Measurements from ENCODE around the gene ASH1L. TPM values are rescaled to one million over a fixed set of nuclear protein-coding genes. Genes with fewer than 3 reads are reported as not detected.
"Not testable (repeated sequence)": the region's sequence is repeated elsewhere in the genome, so short reads cannot be mapped to it uniquely, and the experiment has no call there.

Gene ASH1L
- polyA plus RNA-seq, 6 donors from 2014 or later: 6.4 to 51.8 (median 23.4) TPM

DNA sequence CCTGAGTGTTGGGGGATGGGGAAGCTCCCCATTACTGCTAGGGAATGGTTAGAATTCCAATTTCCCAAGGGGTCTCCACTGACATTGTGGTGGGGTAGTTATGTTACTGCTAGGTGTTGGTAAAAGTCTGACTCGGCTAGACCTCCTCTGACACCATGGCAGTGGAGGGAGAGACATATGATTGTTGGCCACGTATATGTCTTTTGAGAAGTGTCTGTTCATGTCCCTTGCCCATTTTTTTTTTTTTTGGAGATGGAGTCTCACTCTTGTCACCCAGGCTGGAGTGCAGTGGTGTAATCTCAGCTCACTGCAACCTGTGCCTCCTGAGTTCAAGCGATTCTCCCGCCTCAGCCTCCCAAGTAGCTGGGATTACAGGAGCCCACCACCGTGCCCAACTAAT lies 176.8 kb downstream of the ASH1L start:
- not testable (repeated sequence) for DNase-seq; ATAC-seq (ENCODE audit: low read depth in 2 of 2); H3K9me3 Mint-ChIP-seq; H3K36me3 Mint-ChIP-seq; H3K27me3 Mint-ChIP-seq; H3K4me1 Mint-ChIP-seq; H3K27ac Mint-ChIP-seq
- H3K4me3 Mint-ChIP-seq: peak overlapping the region in 1 of 8 donors; percentile 52

DNA sequence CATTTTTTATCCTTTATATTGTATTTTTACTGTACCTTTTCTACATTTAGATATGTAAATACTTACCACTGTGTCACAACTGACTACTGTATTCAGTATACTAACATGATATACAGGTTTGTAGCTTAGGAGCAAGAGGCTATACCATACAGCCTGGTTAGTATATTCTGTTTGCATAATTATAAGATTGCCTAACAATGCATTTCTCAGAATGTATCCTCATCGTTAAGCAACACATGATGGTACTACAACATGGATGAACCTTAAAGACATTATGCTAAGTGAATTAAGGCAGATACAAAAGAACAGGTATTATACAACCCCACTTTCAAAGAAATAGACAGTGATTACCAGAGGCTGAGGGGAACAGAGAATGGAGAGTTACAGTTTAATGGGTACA lies 179.2 kb downstream of the ASH1L start:
- H3K27me3 Mint-ChIP-seq: no peaks in the 10 kb centered on the region
- peaks cover 2 to 4% of the 10 kb centered on the region in 2 donors for H3K36me3 Mint-ChIP-seq
- H3K27ac Mint-ChIP-seq: peak overlapping the region in 1 of 6 donors; percentile 21
- H3K9me3 Mint-ChIP-seq: no peaks in the 10 kb centered on the region
- peaks cover 0 to 1% (median 0%) of the 10 kb centered on the region in 3 donors for H3K4me1 Mint-ChIP-seq
- no peak for ATAC-seq (ENCODE audit: low read depth in 2 of 2)
- no peak for DNase-seq
- no peak overlapping the region for H3K4me3 Mint-ChIP-seq

DNA sequence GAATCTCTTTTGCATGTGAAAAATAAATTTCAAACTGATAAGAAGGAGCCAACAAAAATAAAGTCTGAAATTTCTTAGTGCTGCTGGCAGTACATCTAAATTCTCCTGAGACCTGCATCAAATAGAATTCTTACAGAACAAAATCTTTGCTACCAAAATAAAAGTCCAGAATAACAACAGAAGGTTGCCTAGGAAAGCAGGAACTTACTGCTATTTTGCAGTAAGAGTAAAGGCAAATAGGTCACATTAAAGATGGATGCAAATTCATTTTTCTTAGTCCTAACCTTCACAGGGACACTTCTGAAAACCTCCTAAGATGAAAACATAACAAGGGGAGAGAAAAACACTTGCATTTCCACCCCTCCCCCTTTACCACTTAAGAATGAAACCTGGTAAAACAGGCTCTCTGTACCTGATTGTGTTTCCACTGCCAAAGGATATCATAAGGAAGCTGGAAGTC lies 182.9 kb downstream of the ASH1L start:
- Mint-ChIP-seq H3K27ac (peak overlapping the region in 1 of 6 donors; percentile 53), H3K4me1 (peaks cover 0 to 1% (median 0%) of the 10 kb centered on the region in 3 donors), H3K27me3 (no peaks in the 10 kb centered on the region), H3K36me3 (peaks cover 17 to 20% of the 10 kb centered on the region in 2 donors), H3K4me3 (no peak overlapping the region), H3K9me3 (no peaks in the 10 kb centered on the region)
- ATAC-seq (ENCODE audit: low read depth in 2 of 2) (peak in 1 of 2 donors; percentile 38), DNase-seq (no peak)

DNA sequence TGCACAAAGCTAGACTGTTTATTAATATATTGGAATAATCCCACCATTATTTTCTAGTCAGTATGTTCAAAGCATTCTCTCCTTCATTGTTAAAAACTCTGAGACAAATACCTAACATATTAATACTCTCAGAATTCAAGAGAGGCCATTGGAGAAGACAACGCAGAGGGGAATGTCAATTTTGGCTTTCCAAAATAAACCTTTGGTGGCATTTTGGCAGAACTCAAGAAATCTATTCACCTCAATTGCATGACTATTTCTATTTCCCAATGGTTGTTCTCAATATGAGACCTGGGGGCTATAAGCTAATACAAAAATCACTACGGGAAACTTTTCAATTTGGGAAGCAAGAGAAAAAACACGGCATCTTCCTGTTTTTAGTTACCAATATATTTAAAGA lies 183.4 kb downstream of the ASH1L start:
- ATAC-seq (ENCODE audit: low read depth in 2 of 2): no peak
- H3K9me3 Mint-ChIP-seq: no peaks in the 10 kb centered on the region
- H3K36me3 Mint-ChIP-seq: peaks cover 17 to 20% of the 10 kb centered on the region in 2 donors
- no peak for DNase-seq
- peaks cover 0 to 1% (median 0%) of the 10 kb centered on the region in 3 donors for H3K4me1 Mint-ChIP-seq
- H3K4me3 Mint-ChIP-seq: no peak overlapping the region
- H3K27ac Mint-ChIP-seq: peak overlapping the region in 2 of 6 donors; percentile 4 to 39
- H3K27me3 Mint-ChIP-seq: no peaks in the 10 kb centered on the region

DNA sequence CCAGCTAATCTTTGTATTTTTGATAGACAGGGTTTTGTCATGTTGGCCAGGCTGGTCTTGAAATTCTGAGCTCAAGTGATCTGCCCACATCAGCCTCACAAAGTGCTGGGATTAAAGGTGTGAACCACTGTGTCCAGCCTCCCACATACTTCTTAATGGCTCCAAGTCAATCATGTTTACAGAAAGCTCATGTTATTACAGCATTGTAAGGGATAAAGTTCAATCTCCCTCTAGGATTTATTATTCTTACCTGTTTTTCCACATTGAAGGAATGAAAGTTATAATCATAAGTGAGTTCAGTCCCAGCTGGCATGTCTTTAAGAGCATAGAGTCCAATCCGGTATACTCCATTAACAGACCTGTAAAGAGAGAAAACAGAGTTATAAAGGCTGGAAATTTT lies 202.6 kb downstream of the ASH1L start:
- no peak overlapping the region for H3K27ac Mint-ChIP-seq

DNA sequence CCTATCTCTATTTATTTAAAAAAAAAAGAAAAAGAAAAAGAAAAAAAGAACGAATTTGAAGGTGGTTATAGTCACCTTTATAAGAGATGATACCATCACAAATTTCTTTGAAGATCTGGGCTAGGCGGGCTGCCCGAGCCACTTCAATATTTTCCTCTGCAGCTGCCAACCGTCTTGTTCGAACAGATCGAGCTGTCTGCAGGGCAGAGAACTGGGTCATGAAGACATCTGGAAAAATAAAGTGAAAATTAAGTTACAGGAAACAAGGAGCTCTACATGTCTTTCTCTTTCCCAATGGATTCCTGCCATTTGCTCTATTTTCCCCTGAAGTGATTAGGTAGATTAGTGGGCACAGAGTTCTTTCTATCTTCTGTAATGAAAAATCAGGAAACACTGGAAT lies 210.0 kb downstream of the ASH1L start:
- no peak for ATAC-seq (ENCODE audit: low read depth in 2 of 2)
- no peaks in the 10 kb centered on the region for H3K4me1 Mint-ChIP-seq
- H3K4me3 Mint-ChIP-seq: no peak overlapping the region
- peak overlapping the region in 3 of 6 donors; percentile 32 to 68 (median 63) for H3K27ac Mint-ChIP-seq
- no peak for DNase-seq
- peaks cover 14 to 17% of the 10 kb centered on the region in 2 donors for H3K36me3 Mint-ChIP-seq
- no peaks in the 10 kb centered on the region for H3K9me3 Mint-ChIP-seq
- H3K27me3 Mint-ChIP-seq: no peaks in the 10 kb centered on the region

More for the DNA sequence above, 202.6 kb downstream of the ASH1L start:
- ATAC-seq (ENCODE audit: low read depth in 2 of 2): no peak
- Mint-ChIP-seq H3K4me1 (no peaks in the 10 kb centered on the region), H3K9me3 (no peaks in the 10 kb centered on the region), H3K27me3 (no peaks in the 10 kb centered on the region), H3K36me3 (no peaks in the 10 kb centered on the region), H3K4me3 (no peak overlapping the region)
- DNase-seq: no peak

DNA sequence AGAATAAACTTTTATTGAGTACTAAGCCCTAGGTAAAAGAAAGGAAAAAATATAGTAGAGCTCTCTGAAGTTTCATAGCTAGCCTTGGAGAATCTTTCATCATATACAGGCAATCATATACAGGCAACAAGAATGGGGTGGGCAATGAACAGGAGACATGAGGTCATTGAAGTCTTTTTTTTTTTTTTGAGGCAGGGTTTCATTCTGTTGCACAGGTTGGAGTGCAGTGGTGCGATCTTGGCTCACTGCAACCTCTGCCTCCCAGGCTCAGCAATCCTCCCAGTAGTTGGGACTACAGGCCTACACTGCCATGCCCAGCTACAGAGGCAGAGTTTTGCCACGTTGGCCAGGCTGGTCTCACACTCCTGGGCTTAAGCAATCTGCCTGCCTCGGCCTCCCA lies 219.8 kb downstream of the ASH1L start:
- DNase-seq (no peak), ATAC-seq (ENCODE audit: low read depth in 2 of 2) (no peak)
- Mint-ChIP-seq H3K9me3 (no peaks in the 10 kb centered on the region), H3K4me1 (no peaks in the 10 kb centered on the region), H3K4me3 (no peak overlapping the region), H3K27me3 (no peaks in the 10 kb centered on the region), H3K36me3 (peaks cover 28 to 60% of the 10 kb centered on the region in 2 donors), H3K27ac (no peak overlapping the region)

DNA sequence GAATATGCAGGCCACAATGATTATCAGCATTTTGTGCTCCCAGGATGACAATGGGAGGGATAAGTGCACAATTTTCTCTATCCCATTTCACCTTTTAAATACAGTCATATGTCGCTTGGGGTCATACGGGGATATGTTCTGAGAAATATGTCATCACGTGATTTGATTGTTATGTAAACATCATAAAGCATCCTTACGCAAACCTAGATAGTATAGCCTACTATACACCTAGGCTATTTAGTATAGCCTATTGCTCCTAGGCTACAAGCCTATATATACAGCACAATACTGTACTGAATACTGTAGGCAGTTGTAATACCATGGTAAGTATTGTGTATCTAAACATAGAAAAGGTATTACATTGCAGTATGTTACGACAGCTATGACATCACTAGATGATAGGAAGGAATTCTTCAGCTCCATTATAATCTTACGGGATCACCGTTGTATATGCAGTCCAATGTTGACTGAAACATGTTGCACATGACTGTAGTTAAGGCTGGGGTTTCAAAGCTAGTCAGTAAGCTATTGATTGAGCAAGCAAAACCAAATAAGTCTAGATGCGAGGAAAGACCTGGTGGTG lies 223.0 kb downstream of the ASH1L start:
- H3K9me3 Mint-ChIP-seq: no peaks in the 10 kb centered on the region
- peaks cover 25 to 55% of the 10 kb centered on the region in 2 donors for H3K36me3 Mint-ChIP-seq
- H3K27ac Mint-ChIP-seq: peak overlapping the region in 1 of 6 donors; percentile 82
- peaks cover 0 to 4% (median 0%) of the 10 kb centered on the region in 3 donors for H3K4me1 Mint-ChIP-seq
- ATAC-seq (ENCODE audit: low read depth in 2 of 2) (no peak), DNase-seq (no peak)
- no peak overlapping the region for H3K4me3 Mint-ChIP-seq
- no peaks in the 10 kb centered on the region for H3K27me3 Mint-ChIP-seq

DNA sequence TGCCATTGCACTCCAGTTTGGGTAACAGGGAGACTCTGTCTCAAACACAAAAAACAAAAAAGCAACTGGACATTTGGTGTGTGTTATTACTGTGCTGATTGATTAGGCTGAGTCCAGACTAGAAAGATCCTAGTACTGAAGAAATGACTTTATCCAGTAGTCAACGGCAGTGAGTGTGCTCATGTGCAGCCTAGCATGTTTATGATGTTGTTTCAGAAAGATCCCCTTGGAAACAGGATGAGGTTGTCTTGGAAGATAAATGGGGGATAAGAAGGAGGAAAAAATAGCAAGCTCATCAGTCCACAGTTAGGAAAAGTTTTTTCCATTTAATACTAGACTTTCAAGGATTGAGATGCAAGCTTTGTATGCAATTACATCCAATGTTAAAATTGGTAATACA lies 227.6 kb downstream of the ASH1L start:
- Mint-ChIP-seq H3K4me1 (peaks cover 3 to 12% (median 8%) of the 10 kb centered on the region in 3 donors), H3K9me3 (no peaks in the 10 kb centered on the region), H3K36me3 (peaks cover 9 to 41% of the 10 kb centered on the region in 2 donors), H3K27me3 (no peaks in the 10 kb centered on the region), H3K4me3 (no peak overlapping the region), H3K27ac (no peak overlapping the region)
- DNase-seq (no peak), ATAC-seq (ENCODE audit: low read depth in 2 of 2) (no peak)

DNA sequence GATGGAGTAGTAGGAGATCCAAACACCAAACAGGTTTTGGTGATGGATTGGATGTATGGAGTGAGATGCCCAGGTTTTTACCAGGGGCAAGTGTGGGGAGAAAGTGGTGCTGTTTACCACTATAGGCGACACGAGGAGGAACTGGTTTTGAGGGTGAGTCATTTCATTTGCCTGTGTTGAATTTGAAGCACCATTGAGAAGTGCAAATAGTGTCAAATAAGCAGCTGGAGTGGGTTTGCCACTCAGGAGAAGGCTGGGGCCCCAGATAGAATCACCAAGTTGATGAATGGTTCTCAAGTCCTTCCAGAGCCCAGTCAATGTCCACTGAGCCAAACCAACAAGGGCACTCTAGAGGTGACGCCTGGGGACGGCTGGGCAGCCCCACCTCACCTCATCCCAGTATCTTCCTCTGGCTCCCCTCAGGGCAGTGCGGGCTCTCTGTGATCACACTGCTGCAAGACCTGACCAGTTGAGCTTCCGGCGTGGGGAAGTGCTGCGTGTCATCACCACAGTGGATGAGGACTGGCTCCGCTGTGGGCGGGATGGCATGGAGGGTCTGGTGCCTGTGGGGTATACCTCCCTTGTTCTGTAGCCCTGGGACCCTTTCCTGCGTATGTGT lies 232.5 kb downstream of the ASH1L start:
- H3K4me3 Mint-ChIP-seq: no peak overlapping the region

DNA sequence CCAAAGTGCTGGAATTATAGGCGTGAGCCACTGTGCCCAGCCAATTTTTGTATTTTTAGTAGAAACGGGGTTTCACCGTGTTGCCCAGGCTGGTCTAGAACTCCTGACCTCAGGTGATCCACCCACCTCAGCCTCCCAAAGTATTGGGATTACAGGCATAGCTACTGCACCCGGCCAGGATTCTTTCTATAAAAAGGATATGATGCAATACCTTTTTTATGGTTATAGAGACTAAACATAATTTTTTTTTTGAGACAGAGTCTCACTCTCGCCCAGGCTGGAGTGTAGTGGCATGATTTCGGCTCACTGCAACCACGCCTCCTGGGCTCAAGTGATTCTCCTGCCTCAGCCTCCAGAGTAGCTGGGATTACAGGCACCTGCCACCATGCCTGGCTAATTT lies 233.7 kb downstream of the ASH1L start:
- Mint-ChIP-seq H3K4me1 (peaks cover 12 to 25% (median 22%) of the 10 kb centered on the region in 3 donors), H3K27ac (peak overlapping the region in 1 of 6 donors; percentile 85), H3K4me3 (peak overlapping the region in 1 of 8 donors; percentile 27), H3K36me3 (peaks cover 0 to 11% of the 10 kb centered on the region in 2 donors)
- DNase-seq; H3K9me3 Mint-ChIP-seq; ATAC-seq (ENCODE audit: low read depth in 2 of 2); H3K27me3 Mint-ChIP-seq: not testable (repeated sequence)

More for the DNA sequence above, 232.5 kb downstream of the ASH1L start:
- Mint-ChIP-seq H3K4me1 (peaks cover 12 to 14% (median 14%) of the 10 kb centered on the region in 3 donors), H3K27me3 (no peaks in the 10 kb centered on the region), H3K9me3 (no peaks in the 10 kb centered on the region), H3K36me3 (peaks cover 3 to 11% of the 10 kb centered on the region in 2 donors), H3K27ac (peak overlapping the region in 3 of 6 donors; percentile 18 to 70 (median 47))
- DNase-seq: no peak
- ATAC-seq (ENCODE audit: low read depth in 2 of 2): no peak

DNA sequence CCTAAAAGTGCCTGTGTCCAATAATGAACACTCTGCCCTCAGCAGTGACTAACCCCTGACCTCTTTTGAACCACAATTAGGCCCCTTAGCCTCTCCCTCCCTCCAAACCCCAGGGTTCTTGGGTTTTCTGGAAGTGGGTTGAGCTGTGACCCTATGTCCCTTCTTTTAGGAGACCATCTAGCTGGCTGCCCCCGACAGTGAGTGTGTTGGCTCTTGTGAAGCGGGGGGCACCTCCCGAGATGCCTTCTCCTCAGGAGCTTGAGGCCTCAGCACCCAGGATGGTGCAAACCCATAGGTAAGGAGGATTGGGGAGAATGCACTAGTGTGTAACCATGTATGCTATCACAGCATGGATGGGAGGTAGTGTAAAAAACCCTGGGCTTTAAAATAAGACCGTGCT lies 234.6 kb downstream of the ASH1L start:
- Mint-ChIP-seq H3K27ac (peak overlapping the region in 3 of 6 donors; percentile 7 to 38 (median 16)), H3K27me3 (no peaks in the 10 kb centered on the region), H3K4me1 (peaks cover 14 to 25% (median 22%) of the 10 kb centered on the region in 3 donors), H3K4me3 (peak overlapping the region in 1 of 8 donors; percentile 80), H3K36me3 (peaks cover 0 to 11% of the 10 kb centered on the region in 2 donors), H3K9me3 (no peaks in the 10 kb centered on the region)
- DNase-seq (no peak), ATAC-seq (ENCODE audit: low read depth in 2 of 2) (no peak)

DNA sequence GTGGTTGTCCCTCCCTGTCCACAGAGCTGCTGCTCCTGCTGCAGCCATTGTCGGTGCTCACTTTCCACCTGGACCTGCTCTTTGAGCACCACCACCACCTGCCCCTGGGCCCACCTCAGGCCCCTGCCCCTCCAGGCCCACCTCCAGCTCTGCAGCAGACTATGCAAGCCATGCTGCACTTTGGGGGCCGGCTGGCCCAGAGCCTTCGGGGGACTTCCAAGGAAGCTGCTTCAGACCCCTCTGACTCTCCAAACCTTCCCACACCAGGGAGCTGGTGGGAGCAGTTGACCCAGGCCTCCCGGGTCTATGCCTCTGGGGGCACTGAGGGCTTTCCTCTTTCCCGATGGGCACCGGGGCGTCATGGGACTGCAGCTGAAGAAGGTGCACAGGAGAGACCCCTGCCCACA lies 236.0 kb downstream of the ASH1L start:
- Mint-ChIP-seq H3K9me3 (no peaks in the 10 kb centered on the region), H3K36me3 (peaks cover 0 to 11% of the 10 kb centered on the region in 2 donors), H3K4me3 (peak overlapping the region in 4 of 8 donors; percentile 40 to 86 (median 63)), H3K27me3 (no peaks in the 10 kb centered on the region), H3K4me1 (peaks cover 22 to 34% (median 24%) of the 10 kb centered on the region in 3 donors), H3K27ac (peak overlapping the region in 1 of 6 donors; percentile 24)
- ATAC-seq (ENCODE audit: low read depth in 2 of 2) (no peak), DNase-seq (no peak)

DNA sequence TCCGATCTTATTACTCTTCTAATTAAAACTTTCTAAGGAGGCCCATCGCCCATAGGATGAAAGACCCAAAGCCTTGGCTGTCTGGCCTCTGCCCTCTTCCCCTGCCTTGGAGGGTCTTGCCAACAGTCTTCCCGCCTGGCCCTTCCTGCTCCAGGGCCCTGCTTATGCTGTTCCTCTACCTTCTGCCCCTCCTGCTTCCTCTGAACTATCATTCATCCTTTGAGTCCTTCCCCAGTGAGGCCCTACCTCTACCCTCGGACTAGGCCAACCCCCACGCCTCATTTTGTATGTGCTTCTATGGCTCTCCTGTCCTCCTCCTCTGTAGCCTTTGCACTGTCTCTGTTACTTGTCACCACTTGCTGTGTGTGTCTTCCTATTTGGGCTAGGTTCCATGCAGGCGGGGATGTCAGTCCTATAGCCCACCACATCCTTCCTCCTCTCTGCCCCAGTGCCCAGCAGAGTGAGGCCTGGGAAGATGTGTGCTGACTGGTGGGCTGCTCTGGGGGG lies 236.5 kb downstream of the ASH1L start:
- H3K27ac Mint-ChIP-seq: peak overlapping the region in 3 of 6 donors; percentile 24 to 35 (median 27)
- no peak for DNase-seq
- peaks cover 0 to 8% of the 10 kb centered on the region in 2 donors for H3K36me3 Mint-ChIP-seq
- ATAC-seq (ENCODE audit: low read depth in 2 of 2): no peak
- no peaks in the 10 kb centered on the region for H3K9me3 Mint-ChIP-seq
- no peaks in the 10 kb centered on the region for H3K27me3 Mint-ChIP-seq
- peaks cover 21 to 35% (median 25%) of the 10 kb centered on the region in 3 donors for H3K4me1 Mint-ChIP-seq
- H3K4me3 Mint-ChIP-seq: peak overlapping the region; percentile 55 to 87 (median 72)
